Measurements from ENCODE around the gene TSC2.

DNA sequence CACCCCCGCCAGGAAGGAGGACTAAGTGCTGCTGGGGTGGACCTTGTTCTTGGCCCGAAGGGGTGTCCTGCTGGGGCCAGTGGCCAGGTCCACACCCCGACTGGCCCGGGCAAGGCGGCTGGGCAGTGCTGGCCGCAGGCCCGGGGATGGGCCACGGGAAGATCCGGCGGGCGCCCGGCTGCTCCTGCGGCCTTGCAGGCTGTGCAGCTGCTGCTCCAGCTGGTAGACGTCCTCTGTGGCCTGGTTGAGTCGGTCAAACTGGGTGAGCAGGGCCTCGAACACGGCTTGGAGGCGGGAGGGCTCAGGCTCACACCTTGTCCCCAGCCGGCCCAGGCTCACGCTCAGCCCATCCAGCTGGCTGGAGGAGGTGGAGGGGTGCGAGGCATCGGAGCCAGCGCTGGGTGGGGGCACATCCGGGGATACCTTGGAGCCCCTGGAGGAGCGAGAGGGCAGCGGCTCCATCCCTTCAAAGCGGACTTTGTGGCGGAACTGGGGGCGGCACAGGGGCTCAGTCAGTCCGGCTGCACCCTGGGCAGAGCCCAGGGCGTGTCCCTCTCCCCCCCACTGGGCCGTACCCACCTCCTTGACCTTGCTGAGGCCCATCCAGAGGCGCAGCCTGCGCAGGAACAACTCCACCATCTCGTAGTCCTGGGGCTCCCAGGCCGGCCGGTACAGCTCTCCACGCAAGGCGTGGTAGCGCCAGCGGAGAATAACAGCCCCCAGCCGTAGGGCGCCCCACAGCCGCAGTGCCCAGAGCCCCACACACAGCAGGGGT lies 42.1 kb downstream of the TSC2 start:
- TF ChIP-seq, protein P1, sequence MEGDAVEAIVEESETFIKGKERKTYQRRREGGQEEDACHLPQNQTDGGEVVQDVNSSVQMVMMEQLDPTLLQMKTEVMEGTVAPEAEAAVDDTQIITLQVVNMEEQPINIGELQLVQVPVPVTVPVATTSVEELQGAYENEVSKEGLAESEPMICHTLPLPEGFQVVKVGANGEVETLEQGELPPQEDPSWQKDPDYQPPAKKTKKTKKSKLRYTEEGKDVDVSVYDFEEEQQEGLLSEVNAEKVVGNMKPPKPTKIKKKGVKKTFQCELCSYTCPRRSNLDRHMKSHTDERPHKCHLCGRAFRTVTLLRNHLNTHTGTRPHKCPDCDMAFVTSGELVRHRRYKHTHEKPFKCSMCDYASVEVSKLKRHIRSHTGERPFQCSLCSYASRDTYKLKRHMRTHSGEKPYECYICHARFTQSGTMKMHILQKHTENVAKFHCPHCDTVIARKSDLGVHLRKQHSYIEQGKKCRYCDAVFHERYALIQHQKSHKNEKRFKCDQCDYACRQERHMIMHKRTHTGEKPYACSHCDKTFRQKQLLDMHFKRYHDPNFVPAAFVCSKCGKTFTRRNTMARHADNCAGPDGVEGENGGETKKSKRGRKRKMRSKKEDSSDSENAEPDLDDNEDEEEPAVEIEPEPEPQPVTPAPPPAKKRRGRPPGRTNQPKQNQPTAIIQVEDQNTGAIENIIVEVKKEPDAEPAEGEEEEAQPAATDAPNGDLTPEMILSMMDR (IDR thresholded peaks at IDR 0.05): no peak
- TF ChIP-seq EP300 (IDR thresholded peaks at IDR 0.05) (no peak), POLR2AphosphoS5 (IDR thresholded peaks at IDR 0.05) (no peak), POLR2A (IDR thresholded peaks at IDR 0.05) (no peak)
